ENCODE results near the gene FTCD.
"Not testable (repeated sequence)": the region's sequence is repeated elsewhere in the genome, so short reads cannot be mapped to it uniquely, and the experiment has no call there.

FTCD gene

DNA sequence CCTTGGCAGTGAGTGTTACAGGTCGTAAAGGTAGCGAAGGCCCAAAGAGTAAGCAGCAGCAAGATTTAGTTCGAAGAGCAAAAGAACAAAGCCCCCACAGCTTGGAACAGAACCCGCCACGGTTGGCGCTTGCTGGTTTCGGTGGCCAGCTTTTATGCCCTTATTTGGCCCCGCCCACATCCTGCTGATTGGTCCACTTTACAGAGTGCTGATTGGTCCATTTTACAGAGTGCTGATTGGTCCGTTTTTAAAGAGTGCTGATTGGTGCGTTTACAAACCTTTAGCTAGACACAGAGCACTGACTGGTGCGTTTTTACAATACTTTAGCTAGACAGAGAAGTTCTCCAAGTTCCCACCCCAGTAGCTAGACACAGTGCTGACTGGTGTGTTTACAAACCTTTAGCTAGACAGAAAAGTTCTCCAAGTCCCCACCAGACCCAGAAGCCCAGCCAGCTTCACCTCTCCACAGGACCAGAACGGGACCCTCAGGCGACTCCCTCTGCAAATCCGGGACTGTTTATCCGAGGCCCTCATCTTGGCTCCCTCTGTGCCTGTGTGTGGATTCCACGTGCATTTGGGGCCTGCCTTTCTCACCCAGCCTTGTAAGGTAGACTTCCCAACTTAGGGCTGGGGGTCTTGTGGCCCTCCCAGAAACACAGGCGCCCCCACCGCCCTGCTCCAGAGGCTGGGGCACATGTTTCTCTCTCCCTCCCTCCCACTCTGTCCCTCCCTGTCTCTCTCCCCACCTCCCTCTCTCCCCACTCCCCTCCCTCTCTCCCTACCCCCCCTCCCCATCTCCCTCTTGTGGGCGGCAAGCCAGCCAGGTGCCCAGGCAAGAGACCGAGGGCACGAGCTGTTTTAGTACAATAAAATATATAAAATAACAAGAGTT lies 12.6 kb downstream of the FTCD start:
- no peaks in the 10 kb centered on the region for H3K36me3 ChIP-seq (ENCODE audit: control insufficient read depth in 2 of 2, insufficient read depth in 2 of 2, low read length in 2 of 2)
- no peak overlapping the region for H3K9ac ChIP-seq (ENCODE audit: low read length in 2 of 2)
- H3K9me3 ChIP-seq (ENCODE audit: control insufficient read depth in 2 of 2, low read length in 2 of 2) = no peaks in the 10 kb centered on the region
- H3K27ac ChIP-seq (ENCODE audit: low read length) = no peak overlapping the region
- H3K27me3 ChIP-seq (ENCODE audit: control insufficient read depth in 1 of 2, insufficient read depth in 2 of 2, low read length in 2 of 2) = no peaks in the 10 kb centered on the region
- H3K4me3 ChIP-seq (ENCODE audit: low read length in 2 of 2) = no peak overlapping the region
- H3K4me1 ChIP-seq (ENCODE audit: control insufficient read depth, insufficient read depth, low read length) = peaks cover 12% of the 10 kb centered on the region

DNA sequence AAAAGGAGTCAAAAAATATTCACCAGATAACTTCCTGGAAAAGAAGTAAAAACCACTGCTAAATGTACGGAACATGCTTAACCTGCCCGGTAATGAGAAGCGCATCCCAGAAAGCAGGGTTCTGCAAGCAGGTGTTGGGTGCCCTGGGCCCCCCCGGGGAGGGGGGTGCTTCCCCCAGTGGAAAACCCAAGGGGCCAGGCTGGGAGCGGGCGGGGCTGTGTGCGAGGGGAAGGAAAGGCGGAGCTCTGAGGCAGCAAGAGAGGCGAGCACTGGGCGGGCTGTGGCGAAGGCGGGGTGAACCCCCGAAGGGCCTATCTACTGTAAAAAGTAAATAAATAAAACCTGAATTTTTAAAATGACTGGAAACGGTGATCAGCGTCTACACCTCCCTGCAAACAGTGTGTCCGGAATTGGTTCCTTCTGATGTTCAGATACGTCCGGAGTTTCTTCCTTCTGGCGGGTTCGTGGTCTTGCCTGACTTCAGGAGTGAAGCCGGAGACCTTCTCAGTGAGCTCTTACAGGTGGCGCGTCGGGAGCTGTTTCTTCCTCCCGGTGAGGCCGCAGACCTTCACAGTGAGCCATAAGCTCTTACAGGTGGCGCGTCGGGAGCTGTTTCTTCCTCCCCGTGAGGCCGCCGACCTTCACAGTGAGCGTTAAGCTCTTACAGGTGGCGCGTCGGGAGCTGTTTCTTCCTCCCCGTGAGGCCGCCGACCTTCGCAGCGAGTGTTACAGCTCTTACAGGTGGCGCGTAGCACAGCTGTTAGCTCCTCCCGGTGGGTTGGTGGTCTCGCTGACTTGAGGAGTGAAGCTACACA lies 13.4 kb downstream of the FTCD start:
- H3K36me3 ChIP-seq (ENCODE audit: control insufficient read depth in 2 of 2, insufficient read depth in 2 of 2, low read length in 2 of 2) = no peaks in the 10 kb centered on the region
- no peak overlapping the region for H3K9ac ChIP-seq (ENCODE audit: low read length in 2 of 2)
- H3K4me3 ChIP-seq (ENCODE audit: low read length in 2 of 2) = no peak overlapping the region
- peaks cover 12% of the 10 kb centered on the region for H3K4me1 ChIP-seq (ENCODE audit: control insufficient read depth, insufficient read depth, low read length)
- no peak overlapping the region for H3K27ac ChIP-seq (ENCODE audit: low read length)
- no peaks in the 10 kb centered on the region for H3K27me3 ChIP-seq (ENCODE audit: control insufficient read depth in 1 of 2, insufficient read depth in 2 of 2, low read length in 2 of 2)
- H3K9me3 ChIP-seq (ENCODE audit: control insufficient read depth in 2 of 2, low read length in 2 of 2) = no peaks in the 10 kb centered on the region

GRCh38 chr21:46140352-46141003 lies 14.9 kb downstream of the FTCD start:
- H3K9ac ChIP-seq (ENCODE audit: low read length in 2 of 2); H3K36me3 ChIP-seq (ENCODE audit: control insufficient read depth in 2 of 2, insufficient read depth in 2 of 2, low read length in 2 of 2); H3K27ac ChIP-seq (ENCODE audit: low read length); H3K27me3 ChIP-seq (ENCODE audit: control insufficient read depth in 1 of 2, insufficient read depth in 2 of 2, low read length in 2 of 2); H3K9me3 ChIP-seq (ENCODE audit: control insufficient read depth in 2 of 2, low read length in 2 of 2): not testable (repeated sequence)
- H3K4me1 ChIP-seq (ENCODE audit: control insufficient read depth, insufficient read depth, low read length) = peaks cover 12% of the 10 kb centered on the region
- peak overlapping the region in 1 of 2 donors; percentile 47 for H3K4me3 ChIP-seq (ENCODE audit: low read length in 2 of 2)

GRCh38 chr21:46139686-46140085 lies 15.7 kb downstream of the FTCD start:
- no peak overlapping the region for H3K9ac ChIP-seq (ENCODE audit: low read length in 2 of 2)

GRCh38 chr21:46138383-46138970 lies 16.9 kb downstream of the FTCD start:
- Histone ChIP-seq H3K9ac (ENCODE audit: low read length in 2 of 2) (no peak overlapping the region), H3K36me3 (ENCODE audit: control insufficient read depth in 2 of 2, insufficient read depth in 2 of 2, low read length in 2 of 2) (no peaks in the 10 kb centered on the region), H3K4me1 (ENCODE audit: control insufficient read depth, insufficient read depth, low read length) (peaks cover 8% of the 10 kb centered on the region), H3K27me3 (ENCODE audit: control insufficient read depth in 1 of 2, insufficient read depth in 2 of 2, low read length in 2 of 2) (no peaks in the 10 kb centered on the region), H3K27ac (ENCODE audit: low read length) (no peak overlapping the region), H3K4me3 (ENCODE audit: low read length in 2 of 2) (no peak overlapping the region), H3K9me3 (ENCODE audit: control insufficient read depth in 2 of 2, low read length in 2 of 2) (no peaks in the 10 kb centered on the region)

More at GRCh38 chr21:46139686-46140085, 15.7 kb downstream of the FTCD start:
- Histone ChIP-seq H3K27ac (ENCODE audit: low read length) (no peak overlapping the region), H3K9me3 (ENCODE audit: control insufficient read depth in 2 of 2, low read length in 2 of 2) (no peaks in the 10 kb centered on the region), H3K4me3 (ENCODE audit: low read length in 2 of 2) (no peak overlapping the region), H3K4me1 (ENCODE audit: control insufficient read depth, insufficient read depth, low read length) (peaks cover 14% of the 10 kb centered on the region), H3K27me3 (ENCODE audit: control insufficient read depth in 1 of 2, insufficient read depth in 2 of 2, low read length in 2 of 2) (no peaks in the 10 kb centered on the region), H3K36me3 (ENCODE audit: control insufficient read depth in 2 of 2, insufficient read depth in 2 of 2, low read length in 2 of 2) (no peaks in the 10 kb centered on the region)

DNA sequence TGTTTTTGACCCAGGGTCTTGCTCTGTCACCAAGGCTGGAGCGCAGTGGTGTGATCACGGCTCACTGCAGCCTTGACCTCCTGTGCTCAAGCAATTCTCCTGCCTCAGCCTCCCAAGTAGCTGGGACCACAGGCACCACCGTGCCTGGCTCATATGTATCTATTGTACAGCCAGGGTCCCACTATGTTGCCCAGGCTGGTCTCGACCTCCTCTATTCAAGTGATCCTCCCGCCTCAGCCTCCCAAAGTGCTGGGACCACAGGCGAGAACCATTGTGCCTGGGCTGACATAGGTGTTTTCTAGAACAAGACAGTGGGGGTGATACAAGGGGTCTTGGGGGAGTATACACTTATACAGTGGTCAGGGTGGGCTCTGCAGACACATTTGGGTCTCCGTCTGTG lies 17.5 kb downstream of the FTCD start:
- H3K4me1 ChIP-seq (ENCODE audit: control insufficient read depth, insufficient read depth, low read length) = peaks cover 7% of the 10 kb centered on the region
- H3K27ac ChIP-seq (ENCODE audit: low read length) = no peak overlapping the region
- no peaks in the 10 kb centered on the region for H3K9me3 ChIP-seq (ENCODE audit: control insufficient read depth in 2 of 2, low read length in 2 of 2)
- no peak overlapping the region for H3K4me3 ChIP-seq (ENCODE audit: low read length in 2 of 2)
- H3K36me3 ChIP-seq (ENCODE audit: control insufficient read depth in 2 of 2, insufficient read depth in 2 of 2, low read length in 2 of 2) = no peaks in the 10 kb centered on the region
- H3K9ac ChIP-seq (ENCODE audit: low read length in 2 of 2) = no peak overlapping the region
- no peaks in the 10 kb centered on the region for H3K27me3 ChIP-seq (ENCODE audit: control insufficient read depth in 1 of 2, insufficient read depth in 2 of 2, low read length in 2 of 2)

DNA sequence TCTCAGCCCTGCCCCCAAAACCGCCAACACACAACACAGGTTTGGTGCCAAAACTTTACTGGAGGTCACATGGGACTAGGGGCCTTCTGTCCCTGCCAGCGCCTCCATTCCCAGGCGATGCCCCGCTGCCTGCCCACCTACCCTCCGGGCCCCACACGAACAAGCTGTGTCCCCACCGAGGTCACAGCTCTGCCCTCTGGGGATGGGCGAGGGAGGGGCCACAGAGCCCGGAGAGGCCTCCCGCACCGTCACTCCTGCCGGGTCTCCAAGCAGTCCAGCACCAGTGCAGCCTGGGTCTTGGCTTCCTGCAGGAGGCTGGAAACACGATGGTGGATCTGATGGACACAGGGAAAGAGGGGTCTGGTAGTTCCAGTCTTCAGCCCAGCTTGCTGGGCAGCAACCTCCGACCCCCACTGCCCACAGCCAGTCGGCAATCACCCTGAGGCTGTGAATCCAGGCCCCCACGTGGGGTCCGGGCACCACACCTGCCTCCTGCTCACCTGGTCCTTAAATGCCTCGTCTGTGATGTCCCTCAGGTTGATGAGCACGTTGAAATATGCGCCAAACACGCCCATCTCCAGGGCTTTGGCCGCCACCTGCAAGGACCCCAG lies 18.5 kb downstream of the FTCD start:
- no peak overlapping the region for H3K4me3 ChIP-seq (ENCODE audit: low read length in 2 of 2)
- no peak overlapping the region for H3K9ac ChIP-seq (ENCODE audit: low read length in 2 of 2)
- H3K27ac ChIP-seq (ENCODE audit: low read length) = no peak overlapping the region
- H3K36me3 ChIP-seq (ENCODE audit: control insufficient read depth in 2 of 2, insufficient read depth in 2 of 2, low read length in 2 of 2) = no peaks in the 10 kb centered on the region
- H3K9me3 ChIP-seq (ENCODE audit: control insufficient read depth in 2 of 2, low read length in 2 of 2) = no peaks in the 10 kb centered on the region
- H3K27me3 ChIP-seq (ENCODE audit: control insufficient read depth in 1 of 2, insufficient read depth in 2 of 2, low read length in 2 of 2) = no peaks in the 10 kb centered on the region
- H3K4me1 ChIP-seq (ENCODE audit: control insufficient read depth, insufficient read depth, low read length) = peaks cover 7% of the 10 kb centered on the region

DNA sequence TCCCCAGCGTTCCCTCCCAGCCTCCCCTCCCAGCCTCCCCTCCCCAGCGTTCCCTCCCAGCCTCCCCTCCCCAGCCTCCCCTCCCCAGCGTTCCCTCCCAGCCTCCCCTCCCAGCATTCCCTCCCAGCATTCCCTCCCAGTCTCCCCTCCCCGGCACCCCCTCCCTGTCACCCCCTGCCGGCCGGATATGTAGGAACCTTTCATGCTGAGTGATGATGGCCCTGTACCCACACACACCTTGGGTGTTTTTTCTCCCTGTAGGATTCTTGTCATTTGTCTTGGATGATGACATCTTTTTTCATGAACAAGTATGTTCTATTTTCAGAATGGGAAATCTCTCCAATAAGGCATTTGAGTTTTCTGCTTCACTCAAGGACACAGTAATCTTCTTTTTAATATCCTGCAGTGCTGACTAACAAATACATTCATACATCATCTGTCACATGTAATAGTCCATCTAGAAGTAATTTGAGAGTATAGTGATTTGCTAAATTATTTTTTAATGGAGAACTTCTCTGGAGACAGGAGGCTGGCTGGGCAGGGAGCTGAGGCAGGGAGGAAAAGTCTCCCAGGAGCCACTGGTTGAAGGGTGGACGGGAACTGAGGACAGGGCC lies 19.5 kb downstream of the FTCD start:
- Histone ChIP-seq H3K27ac (ENCODE audit: low read length) (no peak overlapping the region), H3K27me3 (ENCODE audit: control insufficient read depth in 1 of 2, insufficient read depth in 2 of 2, low read length in 2 of 2) (no peaks in the 10 kb centered on the region), H3K36me3 (ENCODE audit: control insufficient read depth in 2 of 2, insufficient read depth in 2 of 2, low read length in 2 of 2) (no peaks in the 10 kb centered on the region), H3K9me3 (ENCODE audit: control insufficient read depth in 2 of 2, low read length in 2 of 2) (no peaks in the 10 kb centered on the region), H3K4me3 (ENCODE audit: low read length in 2 of 2) (no peak overlapping the region), H3K4me1 (ENCODE audit: control insufficient read depth, insufficient read depth, low read length) (peaks cover 11% of the 10 kb centered on the region), H3K9ac (ENCODE audit: low read length in 2 of 2) (no peak overlapping the region)

DNA sequence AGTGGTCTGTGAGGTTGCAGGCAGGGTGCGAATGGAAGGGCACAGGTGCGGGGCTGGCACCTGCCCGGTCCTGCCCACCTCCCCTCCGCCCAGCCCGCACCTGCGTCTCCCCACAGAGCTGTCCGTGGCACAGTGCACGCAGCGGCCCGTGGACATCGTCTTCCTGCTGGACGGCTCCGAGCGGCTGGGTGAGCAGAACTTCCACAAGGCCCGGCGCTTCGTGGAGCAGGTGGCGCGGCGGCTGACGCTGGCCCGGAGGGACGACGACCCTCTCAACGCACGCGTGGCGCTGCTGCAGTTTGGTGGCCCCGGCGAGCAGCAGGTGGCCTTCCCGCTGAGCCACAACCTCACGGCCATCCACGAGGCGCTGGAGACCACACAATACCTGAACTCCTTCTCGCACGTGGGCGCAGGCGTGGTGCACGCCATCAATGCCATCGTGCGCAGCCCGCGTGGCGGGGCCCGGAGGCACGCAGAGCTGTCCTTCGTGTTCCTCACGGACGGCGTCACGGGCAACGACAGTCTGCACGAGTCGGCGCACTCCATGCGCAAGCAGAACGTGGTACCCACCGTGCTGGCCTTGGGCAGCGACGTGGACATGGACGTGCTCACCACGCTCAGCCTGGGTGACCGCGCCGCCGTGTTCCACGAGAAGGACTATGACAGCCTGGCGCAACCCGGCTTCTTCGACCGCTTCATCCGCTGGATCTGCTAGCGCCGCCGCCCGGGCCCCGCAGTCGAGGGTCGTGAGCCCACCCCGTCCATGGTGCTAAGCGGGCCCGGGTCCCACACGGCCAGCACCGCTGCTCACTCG lies 23.3 kb downstream of the FTCD start:
- Histone ChIP-seq H3K9me3 (ENCODE audit: control insufficient read depth in 2 of 2, low read length in 2 of 2) (no peaks in the 10 kb centered on the region), H3K4me1 (ENCODE audit: control insufficient read depth, insufficient read depth, low read length) (peaks cover 9% of the 10 kb centered on the region), H3K4me3 (ENCODE audit: low read length in 2 of 2) (no peak overlapping the region), H3K27me3 (ENCODE audit: control insufficient read depth in 1 of 2, insufficient read depth in 2 of 2, low read length in 2 of 2) (no peaks in the 10 kb centered on the region), H3K27ac (ENCODE audit: low read length) (peak overlapping the region; percentile 37), H3K9ac (ENCODE audit: low read length in 2 of 2) (no peak overlapping the region), H3K36me3 (ENCODE audit: control insufficient read depth in 2 of 2, insufficient read depth in 2 of 2, low read length in 2 of 2) (peaks cover 16% of the 10 kb centered on the region in 2 donors)
